HepG2 (cell line): Measurements from ENCODE around the gene QSOX2. TPM values are rescaled to one million over a fixed set of nuclear protein-coding genes. Genes with fewer than 3 reads are reported as not detected.
A peak's percentile ranks its signal among the peaks of the same experiment; 100 is the strongest.
"Not testable (repeated sequence)": the region's sequence is repeated elsewhere in the genome, so short reads cannot be mapped to it uniquely, and the experiment has no call there.

ENCODE experiments used
- ATAC-seq: fragments of 200-7000 bp; cut with Tn5 transposase; 3 replicates; pipeline ENCODE4 v1.9.1; 2020; ENCODE audit warnings: mild to moderate bottlenecking, moderate library complexity
- BruUV-seq: library from RNA; stranded (reverse); fragments of 400-500 nt; replicated peaks from 2 replicates; lab custom pipeline; 2021; lab: Mats Ljungman, UMichigan
- CTCF ChIA-PET: fragments of 300-600 bp; formaldehyde crosslinking; extraction: SDS; loops from one replicate; lab custom pipeline; 2021; ENCODE audit warnings: low total read pairs, inconsistent platforms, low intra/inter-chr PET ratio; lab: Yijun Ruan, JAX
- POLR2A ChIA-PET: fragments of 350-600 bp; sonication (Branson Sonifier 250); formaldehyde crosslinking; loops from one replicate; lab custom pipeline; 2020; ENCODE audit warnings: antibody characterized with exemption, inconsistent platforms; lab: Yijun Ruan, JAX
- DNase-seq: peaks from one replicate; pipeline ENCODE4 v3.0.0-alpha.2; 2015; ENCODE audit warnings: low spot score
- FAIRE-seq: peaks from 3 replicates; lab custom pipeline; 2011; peaks lifted over from hg19 to GRCh38; lab: Jason Lieb, UNC
- H2AFZ ChIP-seq: one replicate; pipeline ENCODE4 v1.6.1; 2011; ENCODE audit warnings: low read length, inconsistent platforms
- H3K27ac ChIP-seq: fragments of 300-600 bp; 3 replicates; pipeline ENCODE4 v1.8.0; 2011; ENCODE audit warnings: mixed run types, mild to moderate bottlenecking, mixed read lengths, low read length, inconsistent platforms; ENCODE audit not compliant: insufficient read depth; ENCODE audit errors: extremely low read length
- H3K27me3 ChIP-seq, 2 experiments: fragments of 200-600 bp in 1 of 2; 2 replicates in 1 of 2; 3 replicates in 1 of 2; pipeline versions ENCODE4 v1.6.0 to v1.8.0; 2011; ENCODE audit warnings: low read length in 2 of 2, mild to moderate bottlenecking in 2 of 2, moderate library complexity in 2 of 2, inconsistent platforms in 1 of 2; ENCODE audit not compliant: insufficient read depth in 2 of 2, control insufficient read depth in 1 of 2
- H3K36me3 ChIP-seq, 2 experiments: fragments of 200-600 bp in 1 of 2; replicated peaks in 1 of 2; 2 replicates in 1 of 2; 3 replicates in 1 of 2; pipeline versions ENCODE4 v1.5.1 to v1.8.0; 2011; ENCODE audit warnings: low read length in 2 of 2, inconsistent platforms in 1 of 2; ENCODE audit not compliant: insufficient read depth in 2 of 2, control insufficient read depth in 1 of 2
- H3K4me1 ChIP-seq: 2 replicates; pipeline ENCODE4 v1.5.1; 2012; ENCODE audit warnings: low read length, inconsistent platforms; ENCODE audit not compliant: insufficient read depth
- H3K4me2 ChIP-seq: 2 replicates; pipeline ENCODE4 v1.6.0; 2011; ENCODE audit warnings: low read depth, low read length, inconsistent platforms
- H3K4me3 ChIP-seq, 3 experiments: fragments of 200-600 bp in 1 of 3; sonication (generic), shearing (Covaris generic) in 1 of 3; replicated peaks in 1 of 3; 2 replicates each; pipeline ENCODE4 v1.5.1; 2011 to 2016; ENCODE audit warnings: low read length in 3 of 3, inconsistent platforms in 2 of 3, low read depth in 2 of 3, mild to moderate bottlenecking in 2 of 3, control low read depth in 1 of 3, mixed read lengths in 1 of 3; ENCODE audit not compliant: insufficient read depth in 1 of 3
- H3K79me2 ChIP-seq: one replicate; pipeline ENCODE4 v1.6.1; 2011; ENCODE audit warnings: low read length, inconsistent platforms; ENCODE audit not compliant: insufficient read depth
- H3K9ac ChIP-seq: 2 replicates; pipeline ENCODE4 v1.6.0; 2011; ENCODE audit warnings: mild to moderate bottlenecking, low read depth, low read length, inconsistent platforms; ENCODE audit not compliant: insufficient read depth
- H3K9me3 ChIP-seq: 2 replicates; pipeline ENCODE4 v1.5.1; 2012; ENCODE audit warnings: mild to moderate bottlenecking, low read length
- H4K20me1 ChIP-seq: 2 replicates; pipeline ENCODE4 v1.6.0; 2011; ENCODE audit warnings: inconsistent platforms, mild to moderate bottlenecking, low read length, moderate library complexity; ENCODE audit not compliant: insufficient read depth
- AGO2 ChIP-seq: fragments of 200-400 bp; formaldehyde crosslinking; optimal IDR thresholded peaks from 2 replicates; pipeline ENCODE3; 2017; ENCODE audit warnings: mild to moderate bottlenecking, low read depth, low read length, moderate library complexity
- HNRNPL ChIP-seq: fragments of 200-400 bp; formaldehyde crosslinking; IDR thresholded peaks from 2 replicates; pipeline ENCODE4 v1.6.1; 2017; ENCODE audit warnings: mild to moderate bottlenecking, low read depth, low read length
- RBFOX2 ChIP-seq: fragments of 200-400 bp; formaldehyde crosslinking; IDR thresholded peaks from 2 replicates; pipeline ENCODE4 v1.6.1; 2017; ENCODE audit warnings: low read depth, mild to moderate bottlenecking, low read length
- SOX6 ChIP-seq, 2 experiments: fragments of 450-650 bp in 1 of 2; sonication (generic) in 1 of 2; formaldehyde crosslinking in 1 of 2; IDR thresholded peaks; 2 replicates each; pipeline versions ENCODE4 v1.4.0 to v1.6.1; 2017 to 2020; ENCODE audit warnings: antibody characterized with exemption in 1 of 2, mild to moderate bottlenecking in 1 of 2, missing genetic modification reagents in 1 of 2
- SP4 ChIP-seq: sonication (generic); formaldehyde crosslinking; IDR thresholded peaks from 2 replicates; pipeline ENCODE4 v1.8.1; 2023; ENCODE audit warnings: mild to moderate bottlenecking, missing genetic modification reagents
- TOE1 ChIP-seq: sonication (generic); formaldehyde crosslinking; IDR thresholded peaks from 2 replicates; pipeline ENCODE4 v1.4.0; 2020; ENCODE audit warnings: mild to moderate bottlenecking, missing genetic modification reagents
- ZNF782 ChIP-seq: sonication (generic); formaldehyde crosslinking; IDR thresholded peaks from 2 replicates; pipeline ENCODE4 v1.4.0; 2020; ENCODE audit warnings: missing genetic modification reagents, mild to moderate bottlenecking, borderline replicate concordance
- WGBS: methylation state at CpG from one replicate; pipeline ENCODE4 v1.1.6; 2017; ENCODE audit warnings: low lambda C conversion rate; 5-methylcytosine and 5-hydroxymethylcytosine counted together
- in situ Hi-C: cut with HindIII; loops from 2 replicates; pipeline ENCODE4 v1.10.0; 2017; ENCODE audit warnings: low pct_unique_long_range_greater_than_20kb; ENCODE audit not compliant: extremely low pct_ligation_motif_present
- intact Hi-C: fragments of 100-400 bp; cut with micrococcal nuclease; formaldehyde crosslinking; loops from one replicate; pipeline ENCODE4 v1.10.0; 2022; ENCODE audit not compliant: unreplicated experiment
- polyA plus RNA-seq, 8 experiments: library from polyadenylated mRNA; depleted of rRNA in 3 of 8; stranded (reverse) in 7 of 8; unstranded in 1 of 8; fragments of >200 nt; fragmentation: Illumina TruSeq in 4 of 8; extraction: Trizol in 4 of 8; gene quantifications; 2 replicates each; pipeline versions ENCODE4 v1.2.1 to v1.2.3, GENCODE V29; 2011 to 2016; ENCODE audit warnings: low read depth in 4 of 8, missing spikeins in 1 of 8, mixed read lengths in 1 of 8; ENCODE audit not compliant: insufficient read depth in 1 of 8
- total RNA-seq, 5 experiments: library from RNA; depleted of rRNA; stranded (reverse); fragments of >200 nt; fragmentation: Illumina TruSeq; extraction: Trizol; gene quantifications; 2 replicates each; pipeline ENCODE4 v1.2.3, GENCODE V29; 2016; ENCODE audit warnings: low read depth in 1 of 5

Gene QSOX2
- total and polyA plus RNA-seq, 2 of the 13 experiments (the other 11 are each of a cell fraction or from before 2014, with no cell fraction given) = 27.1 to 42.1 TPM

GRCh38 chr9:136236471-136237410, 8.9 kb downstream of the QSOX2 start:
- H3K9ac ChIP-seq, CTCF ChIA-PET, ATAC-seq, H3K9me3 ChIP-seq, H3K27me3 ChIP-seq, H3K27ac ChIP-seq, intact Hi-C loops: not testable (repeated sequence)
- H3K79me2 ChIP-seq = peaks cover 69% of the 10 kb centered on the region
- TF ChIP-seq RBFOX2 (0 out of 2 replicates have a peak, but pooled peaks have one; percentile 0), AGO2 (peak; percentile 51), HNRNPL (peak; percentile 87)
- TF ChIP-seq, all 625 proteins: peak for 3; not testable (repeated sequence) for 622
- BruUV-seq, DNase-seq, FAIRE-seq, H2AFZ ChIP-seq, H3K4me3 ChIP-seq, in situ Hi-C loops, POLR2A ChIA-PET, H3K4me2 ChIP-seq: not testable (repeated sequence)
- Histone ChIP-seq H3K36me3 (peaks cover 22 to 54% of the 10 kb centered on the region in 2 experiments; a peak in 4 of 5 replicates), H3K4me1 (peaks cover 27% of the 10 kb centered on the region), H4K20me1 (peaks cover 70% of the 10 kb centered on the region)
- 98% methylated on average over 23 of the region's 43 CpGs for WGBS

GRCh38 chr9:136235709-136236455, 9.7 kb downstream of the QSOX2 start:
- Histone ChIP-seq H3K36me3 (peaks cover 22 to 58% of the 10 kb centered on the region in 2 experiments; a peak in 4 of 5 replicates), H3K9me3 (no peaks in the 10 kb centered on the region), H2AFZ (no peak overlapping the region), H3K27me3 (no peaks in the 10 kb centered on the region), H3K79me2 (peaks cover 63% of the 10 kb centered on the region), H3K4me1 (peaks cover 18% of the 10 kb centered on the region), H3K4me3 (no peak overlapping the region), H3K9ac (no peak overlapping the region), H3K27ac (no peak overlapping the region), H4K20me1 (peaks cover 66% of the 10 kb centered on the region), H3K4me2 (no peak overlapping the region)
- no TSS peak for BruUV-seq
- in situ Hi-C loops = no loop called here
- ATAC-seq (no peak), DNase-seq (no peak), FAIRE-seq (no peak)
- intact Hi-C loops = no loop called here
- whole genome bisulfite sequencing = 94% methylated on average over 18 of the region's 27 CpGs
- CTCF ChIA-PET = no interaction called here
- POLR2A ChIA-PET = no interaction called here
- TF ChIP-seq SOX6 (IDR thresholded peaks at IDR 0.05) (no peak), SOX6 (CRISPR knock-in tag; IDR thresholded peaks at IDR 0.05) (no peak), ZNF782 (CRISPR knock-in tag) (no peak), SP4 (no peak), TOE1 (CRISPR knock-in tag) (no peak)
